Measurements from ENCODE around the gene CAMTA1. TPM values are rescaled to one million over a fixed set of nuclear protein-coding genes. Genes with fewer than 3 reads are reported as not detected.

The CAMTA1 gene
- total RNA-seq, 1 donor from 2014 or later, result 81.6 TPM

- Mint-ChIP-seq H3K4me1 (ENCODE audit: unreplicated experiment) (peaks cover 20% of the 10 kb centered on the region), H3K27ac (ENCODE audit: unreplicated experiment) (no peak overlapping the region)
- no peak for TF ChIP-seq CTCF (IDR thresholded peaks at IDR 0.05)
Observed at GRCh38 chr1:7430047-7430608, 644.9 kb downstream of the CAMTA1 start.

DNA sequence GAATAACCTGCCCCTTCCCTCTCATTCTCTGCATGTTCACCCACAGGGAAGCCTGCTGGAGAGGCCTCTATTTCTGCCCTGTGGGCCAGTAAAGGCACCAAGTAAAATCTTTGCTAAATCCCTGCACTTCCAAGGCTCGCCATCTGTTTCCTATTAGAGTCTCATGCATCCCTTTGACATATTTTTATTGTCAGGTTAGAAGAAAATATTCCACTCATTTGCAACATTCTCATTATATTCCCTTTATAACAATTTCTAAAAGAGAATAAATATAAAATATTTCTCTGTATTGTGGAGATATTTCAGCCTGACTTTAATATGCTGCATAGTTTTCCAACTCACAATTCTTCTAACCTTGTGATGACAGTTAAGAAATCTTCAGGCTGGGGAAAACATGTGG is 645.4 kb downstream of the CAMTA1 start:
- Mint-ChIP-seq H3K36me3 (ENCODE audit: unreplicated experiment) (no peaks in the 10 kb centered on the region), H3K27me3 (ENCODE audit: unreplicated experiment) (no peaks in the 10 kb centered on the region), H3K27ac (ENCODE audit: unreplicated experiment) (no peak overlapping the region), H3K4me3 (ENCODE audit: unreplicated experiment) (no peak overlapping the region), H3K9me3 (ENCODE audit: unreplicated experiment) (no peaks in the 10 kb centered on the region), H3K4me1 (ENCODE audit: unreplicated experiment) (peaks cover 20% of the 10 kb centered on the region)
- no peak for DNase-seq (ENCODE audit: extremely low spot score, unreplicated experiment)
- TF ChIP-seq CTCF (IDR thresholded peaks at IDR 0.05), result no peak

More at GRCh38 chr1:7430047-7430608, 644.9 kb downstream of the CAMTA1 start:
- Mint-ChIP-seq H3K36me3 (ENCODE audit: unreplicated experiment) (no peaks in the 10 kb centered on the region), H3K27me3 (ENCODE audit: unreplicated experiment) (no peaks in the 10 kb centered on the region), H3K4me3 (ENCODE audit: unreplicated experiment) (no peak overlapping the region), H3K9me3 (ENCODE audit: unreplicated experiment) (no peaks in the 10 kb centered on the region)
- DNase-seq (ENCODE audit: extremely low spot score, unreplicated experiment), result no peak

DNA sequence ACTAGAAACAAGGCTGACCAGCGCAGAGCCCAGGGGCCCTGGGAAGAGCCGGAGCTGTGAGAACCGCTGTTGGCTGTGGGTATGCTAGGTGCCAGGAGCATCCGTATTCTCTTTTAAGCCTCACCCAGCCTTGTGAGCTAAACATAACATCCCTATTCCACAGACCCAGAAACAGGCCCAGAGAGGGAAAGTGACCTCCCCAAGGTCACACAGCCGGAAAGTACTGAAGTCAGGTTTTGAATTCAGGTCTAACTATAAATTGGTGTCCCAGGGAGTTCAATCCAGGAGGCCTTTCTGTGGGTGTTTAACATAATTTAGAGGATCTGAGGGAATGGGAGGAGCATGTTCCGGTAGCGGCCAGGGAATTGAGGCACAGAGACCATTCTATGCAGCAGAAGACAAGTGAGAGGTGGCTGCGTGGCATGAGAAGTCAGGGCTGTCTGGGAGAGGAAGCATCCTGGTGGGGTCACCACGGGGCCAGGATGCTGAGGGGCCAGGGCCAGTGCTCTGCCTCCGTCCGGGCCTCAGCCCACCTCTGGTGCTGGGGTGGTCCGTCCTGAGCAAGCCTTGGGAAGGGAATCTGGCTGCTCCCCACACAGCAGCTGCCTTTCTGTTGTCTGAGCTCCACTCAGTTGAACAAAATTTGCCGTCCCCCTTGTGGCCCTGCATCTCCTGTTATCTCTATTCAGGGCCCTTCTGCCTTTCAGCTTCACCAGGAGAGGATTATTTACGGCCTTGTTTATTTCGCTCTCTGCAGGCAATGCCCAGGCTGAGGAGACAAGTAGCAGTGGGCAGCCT is 647.0 kb downstream of the CAMTA1 start:
- no peaks in the 10 kb centered on the region for H3K27me3 Mint-ChIP-seq (ENCODE audit: unreplicated experiment)
- TF ChIP-seq CTCF (IDR thresholded peaks at IDR 0.05), result no peak
- H3K4me3 Mint-ChIP-seq (ENCODE audit: unreplicated experiment), result no peak overlapping the region
- H3K9me3 Mint-ChIP-seq (ENCODE audit: unreplicated experiment), result no peaks in the 10 kb centered on the region
- DNase-seq (ENCODE audit: extremely low spot score, unreplicated experiment), result no peak
- no peaks in the 10 kb centered on the region for H3K36me3 Mint-ChIP-seq (ENCODE audit: unreplicated experiment)
- peaks cover 21% of the 10 kb centered on the region for H3K4me1 Mint-ChIP-seq (ENCODE audit: unreplicated experiment)
- H3K27ac Mint-ChIP-seq (ENCODE audit: unreplicated experiment), result no peak overlapping the region

GRCh38 chr1:7432900-7433380 is 647.7 kb downstream of the CAMTA1 start:
- Mint-ChIP-seq H3K4me1 (ENCODE audit: unreplicated experiment) (peaks cover 20% of the 10 kb centered on the region), H3K4me3 (ENCODE audit: unreplicated experiment) (no peak overlapping the region), H3K9me3 (ENCODE audit: unreplicated experiment) (no peaks in the 10 kb centered on the region), H3K36me3 (ENCODE audit: unreplicated experiment) (no peaks in the 10 kb centered on the region), H3K27ac (ENCODE audit: unreplicated experiment) (no peak overlapping the region), H3K27me3 (ENCODE audit: unreplicated experiment) (no peaks in the 10 kb centered on the region)
- TF ChIP-seq CTCF (IDR thresholded peaks at IDR 0.05), result no peak
- DNase-seq (ENCODE audit: extremely low spot score, unreplicated experiment), result no peak

- Mint-ChIP-seq H3K27ac (ENCODE audit: unreplicated experiment) (no peak overlapping the region), H3K4me1 (ENCODE audit: unreplicated experiment) (peaks cover 17% of the 10 kb centered on the region), H3K36me3 (ENCODE audit: unreplicated experiment) (no peaks in the 10 kb centered on the region), H3K4me3 (ENCODE audit: unreplicated experiment) (no peak overlapping the region), H3K9me3 (ENCODE audit: unreplicated experiment) (no peaks in the 10 kb centered on the region), H3K27me3 (ENCODE audit: unreplicated experiment) (no peaks in the 10 kb centered on the region)
- DNase-seq (ENCODE audit: extremely low spot score, unreplicated experiment), result no peak
- TF ChIP-seq CTCF (IDR thresholded peaks at IDR 0.05), result no peak
Observed at GRCh38 chr1:7434566-7434965, 649.3 kb downstream of the CAMTA1 start.
